K562 (cell line): ENCODE measurements around the gene FIGLA. TPM values are rescaled to one million over a fixed set of nuclear protein-coding genes. Genes with fewer than 3 reads are reported as not detected.

Experiments used
- ATAC-seq: fragments of 200-7000 bp; cut with Tn5 transposase; 3 replicates; pipeline ENCODE4 v1.9.1; 2020; ENCODE audit warnings: moderate library complexity
- BruUV-seq: library from RNA; stranded (reverse); fragments of 400-500 nt; replicated peaks from 2 replicates; lab custom pipeline; 2021; lab: Mats Ljungman, UMichigan
- CTCF ChIA-PET: fragments of 300-600 bp; formaldehyde crosslinking; extraction: SDS; loops from one replicate; lab custom pipeline; 2021; ENCODE audit warnings: low intra/inter-chr PET ratio; lab: Yijun Ruan, JAX
- POLR2A ChIA-PET: fragments of 300-600, 350-650 bp; sonication (Branson Sonifier 250); formaldehyde crosslinking; extraction: SDS; loops from one replicate; lab custom pipeline; 2021; ENCODE audit warnings: antibody characterized with exemption, inconsistent platforms; lab: Yijun Ruan, JAX
- DNase-seq, 4 experiments: peaks; one replicate each; pipeline versions ENCODE4 v3.0.0 to v3.0.0-alpha.2; 2011 to 2018; ENCODE audit warnings: low spot score in 3 of 4, mixed read lengths in 3 of 4; ENCODE audit errors: extremely low read depth in 1 of 4
- FAIRE-seq: peaks from 2 replicates; lab custom pipeline; 2011; peaks lifted over from hg19 to GRCh38; lab: Jason Lieb, UNC
- H2AFZ ChIP-seq: 2 replicates; pipeline ENCODE4 v1.6.0; 2011; ENCODE audit warnings: low read depth, low read length, control low read depth, inconsistent platforms
- H3K27ac ChIP-seq: fragments of 200-600 bp; 3 replicates; pipeline ENCODE4 v1.8.0; 2011; ENCODE audit warnings: low read depth, mild to moderate bottlenecking, control low read depth, inconsistent platforms, low read length, moderate library complexity, mixed read lengths; ENCODE audit errors: extremely low read depth
- H3K27me3 ChIP-seq, 2 experiments: fragments of 300-600 bp in 1 of 2; 2 replicates in 1 of 2; 3 replicates in 1 of 2; pipeline versions ENCODE4 v1.6.0 to v1.8.0; 2011; ENCODE audit warnings: inconsistent platforms in 2 of 2, low read length in 2 of 2, mild to moderate bottlenecking in 1 of 2, mixed read lengths in 1 of 2, moderate library complexity in 1 of 2; ENCODE audit not compliant: control insufficient read depth in 2 of 2, insufficient read depth in 2 of 2
- H3K36me3 ChIP-seq: fragments of 300-600 bp; 3 replicates; pipeline ENCODE4 v1.8.0; 2011; ENCODE audit warnings: mild to moderate bottlenecking, low read length, inconsistent platforms; ENCODE audit not compliant: control insufficient read depth, insufficient read depth
- H3K4me1 ChIP-seq, 2 experiments: fragments of 200-600 bp in 1 of 2; replicated peaks in 1 of 2; 2 replicates in 1 of 2; 3 replicates in 1 of 2; pipeline versions ENCODE4 v1.5.1 to v1.8.0; 2011; ENCODE audit warnings: inconsistent platforms in 2 of 2, low read length in 2 of 2, mild to moderate bottlenecking in 1 of 2, mixed read lengths in 1 of 2, moderate library complexity in 1 of 2; ENCODE audit not compliant: control insufficient read depth in 2 of 2, insufficient read depth in 2 of 2
- H3K4me2 ChIP-seq: 2 replicates; pipeline ENCODE4 v1.6.1; 2011; ENCODE audit warnings: low read length, control low read depth, inconsistent platforms, mixed read lengths; ENCODE audit not compliant: insufficient read depth
- H3K4me3 ChIP-seq: fragments of 200-600 bp; sonication (generic), shearing (Covaris generic); 2 replicates; pipeline ENCODE4 v1.5.1; 2016; ENCODE audit warnings: control low read depth, inconsistent platforms
- H3K79me2 ChIP-seq: fragments of 200-600 bp; 3 replicates; pipeline ENCODE4 v1.8.0; 2011; ENCODE audit warnings: low read length, inconsistent platforms; ENCODE audit not compliant: control insufficient read depth, insufficient read depth
- H3K9ac ChIP-seq, 2 experiments: 2 replicates each; pipeline versions ENCODE4 v1.6.0 to v1.6.1; 2011; ENCODE audit warnings: low read depth in 2 of 2, low read length in 2 of 2, control low read depth in 1 of 2, inconsistent platforms in 1 of 2, mild to moderate bottlenecking in 1 of 2, mixed read lengths in 1 of 2; ENCODE audit not compliant: insufficient read depth in 1 of 2
- H3K9me1 ChIP-seq: one replicate; pipeline ENCODE4 v1.6.0; 2011; ENCODE audit warnings: inconsistent platforms, mild to moderate bottlenecking, low read length, moderate library complexity; ENCODE audit not compliant: control insufficient read depth, insufficient read depth
- H3K9me3 ChIP-seq: replicated peaks from 2 replicates; pipeline ENCODE4 v1.5.1; 2011; ENCODE audit warnings: low read depth, low read length, inconsistent platforms; ENCODE audit not compliant: control insufficient read depth, insufficient read depth
- H4K20me1 ChIP-seq: replicated peaks from 2 replicates; pipeline ENCODE4 v1.6.1; 2011; ENCODE audit warnings: low read length, inconsistent platforms, mixed read lengths; ENCODE audit not compliant: control insufficient read depth, insufficient read depth
- CCAR2 ChIP-seq: fragments of 200-400 bp; formaldehyde crosslinking; IDR thresholded peaks from 2 replicates; pipeline ENCODE4 v1.6.1; 2017; ENCODE audit warnings: mild to moderate bottlenecking, low read depth, low read length
- CCNT2 ChIP-seq: IDR thresholded peaks from 2 replicates; pipeline ENCODE4 v1.6.1; 2011; ENCODE audit warnings: borderline replicate concordance, low read depth, mild to moderate bottlenecking, moderate library complexity, mixed read lengths, low read length; ENCODE audit not compliant: insufficient read length; ENCODE audit errors: extremely low read depth
- COPS2 ChIP-seq: fragments of 450-650 bp; conservative IDR thresholded peaks from 2 replicates; pipeline ENCODE4 v1.6.1; 2016; ENCODE audit warnings: mild to moderate bottlenecking, moderate library complexity
- GATA2 ChIP-seq: sonication (generic); formaldehyde crosslinking; IDR thresholded peaks from 2 replicates; pipeline ENCODE4 v1.4.0; 2020; ENCODE audit warnings: mild to moderate bottlenecking, missing genetic modification reagents
- GTF2B ChIP-seq: IDR thresholded peaks from 2 replicates; pipeline ENCODE4 v1.6.1; 2011; ENCODE audit not compliant: insufficient read length; ENCODE audit errors: extremely low read depth
- HMG20B ChIP-seq: fragments of 250-450 bp; sonication (Bioruptor Pico); IDR thresholded peaks from 2 replicates; pipeline ENCODE4 v1.5.0; 2021; ENCODE audit warnings: mild to moderate bottlenecking
- HMGXB4 ChIP-seq: sonication (generic); formaldehyde crosslinking; IDR thresholded peaks from 2 replicates; pipeline ENCODE4 v1.8.1; 2023; ENCODE audit warnings: mild to moderate bottlenecking, missing genetic modification reagents
- MEF2A ChIP-seq: IDR thresholded peaks from 2 replicates; pipeline ENCODE4 v1.6.1; 2011; ENCODE audit warnings: low read depth, mild to moderate bottlenecking, low read length, moderate library complexity; ENCODE audit not compliant: control insufficient read depth
- NR3C1 ChIP-seq: sonication (generic); formaldehyde crosslinking; IDR thresholded peaks from 2 replicates; pipeline ENCODE4 v1.8.1; 2022; ENCODE audit warnings: missing genetic modification reagents
- PHB2 ChIP-seq: fragments of 450-650 bp; IDR thresholded peaks from 2 replicates; pipeline ENCODE4 v1.6.1; 2017; ENCODE audit warnings: low read depth
- TAL1 ChIP-seq: fragments of 450-650 bp; IDR thresholded peaks from 2 replicates; pipeline ENCODE4 v1.6.1; 2016; ENCODE audit warnings: mild to moderate bottlenecking
- WHSC1 ChIP-seq: IDR thresholded peaks from one replicate; pipeline ENCODE4 v1.6.1; 2012; ENCODE audit warnings: low read length, control low read depth, inconsistent platforms
- XRCC5 ChIP-seq: fragments of 200-400 bp; formaldehyde crosslinking; IDR thresholded peaks from 2 replicates; pipeline ENCODE4 v1.6.1; 2017; ENCODE audit warnings: low read depth, mild to moderate bottlenecking, low read length
- ZNF253 ChIP-seq: fragments of 250-450 bp; sonication (Bioruptor Pico); conservative IDR thresholded peaks from 2 replicates; pipeline ENCODE4 v1.6.1; 2021; ENCODE audit warnings: mild to moderate bottlenecking
- ZNF436 ChIP-seq: fragments of 250-450, 450-650 bp; sonication (Bioruptor Pico); formaldehyde crosslinking; IDR thresholded peaks from 2 replicates; pipeline ENCODE4 v1.7.0; 2020; ENCODE audit warnings: mild to moderate bottlenecking
- ZNF699 ChIP-seq: fragments of 250-450 bp; sonication (Bioruptor Pico); IDR thresholded peaks from 2 replicates; pipeline ENCODE4 v1.8.0; 2021; ENCODE audit warnings: mild to moderate bottlenecking, moderate library complexity; ENCODE audit not compliant: insufficient replicate concordance
- WGBS: fragments of 100-300 bp; shearing (Covaris generic); methylation state at CpG from one replicate; pipeline ENCODE4 v1.1.6; 2016; ENCODE audit warnings: low coverage, mixed read lengths; ENCODE audit not compliant: insufficient coverage; ENCODE audit errors: missing lambda C conversion rate; 5-methylcytosine and 5-hydroxymethylcytosine counted together
- in situ Hi-C: fragments of 300-500 bp; cut with MboI; formaldehyde crosslinking; loops from 4 replicates; pipeline ENCODE4 v1.15.0; 2018; ENCODE audit warnings: inconsistent platforms, mixed read lengths
- intact Hi-C: fragments of 100-400 bp; cut with micrococcal nuclease; formaldehyde crosslinking; loops from 2 replicates; pipeline ENCODE4 v1.14.2; 2022
- polyA plus RNA-seq, 8 experiments: library from polyadenylated mRNA; depleted of rRNA in 4 of 8; stranded (reverse) in 5 of 8; unstranded in 3 of 8; fragments of >200 nt; fragmentation: Nextera tagmentation in 2 of 8; fragmentation: Illumina TruSeq in 1 of 8; extraction: Ambion mirVana in 2 of 8; extraction: Trizol in 1 of 8; gene quantifications; 2 replicates each; pipeline versions ENCODE4 v1.2.1 to v1.2.3, GENCODE V29; 2011 to 2014; ENCODE audit warnings: inconsistent platforms in 1 of 8, missing spikeins in 1 of 8
- total RNA-seq, 7 experiments: library from RNA; depleted of rRNA in 6 of 7; stranded (reverse); fragments of >200 nt in 6 of 7; fragmentation: Illumina TruSeq in 2 of 7; extraction: Trizol in 2 of 7; gene quantifications; 2 replicates each; pipeline versions ENCODE4 v1.2.1 to v1.2.3, GENCODE V29; 2011 to 2021; ENCODE audit warnings: low replicate concordance in 1 of 7

Gene FIGLA
- total and polyA plus RNA-seq, 9 of the 15 experiments (the other 6 are each of a cell fraction or from before 2014, with no cell fraction given): not detected

- H4K20me1 ChIP-seq: no peaks in the 10 kb centered on the region
- ChIA-PET POLR2A (interaction anchor here (0.7 to 1.1 kb wide), 3 partner anchors 11 to 111 kb away, joined by 3 to 4 read pairs (median 4); no protein-coding TSS in a partner anchor), CTCF (no interaction called here)
- 0% methylated on average over 3 of the region's 5 CpGs for WGBS
- intact Hi-C loops: no loop called here
- no peaks in the 10 kb centered on the region for H3K36me3 ChIP-seq
- DNase-seq (no peak), ATAC-seq (no peak), FAIRE-seq (no peak)
- no peak overlapping the region for H3K4me2 ChIP-seq
- no peak overlapping the region for H3K4me3 ChIP-seq
- H3K4me1 ChIP-seq: no peaks in the 10 kb centered on the region; a peak in 2 of 5 replicates
- BruUV-seq: no TSS peak
- H3K27me3 ChIP-seq: peaks cover 24 to 55% of the 10 kb centered on the region in 2 experiments
- TF ChIP-seq PHB2: no peak
- no peak for TF ChIP-seq WHSC1
- no peak for TF ChIP-seq ZNF436 (CRISPR knock-in tag)
- TF ChIP-seq ZNF699 (CRISPR knock-in tag): no peak
- TF ChIP-seq COPS2: no peak
- no peak for TF ChIP-seq GATA2
- no peak for TF ChIP-seq TAL1
- TF ChIP-seq, all 486 proteins: peak for 0
- Histone ChIP-seq H2AFZ (no peak overlapping the region), H3K9ac (no peak overlapping the region), H3K79me2 (no peaks in the 10 kb centered on the region), H3K27ac (no peak overlapping the region), H3K9me1 (no peaks in the 10 kb centered on the region), H3K9me3 (no peaks in the 10 kb centered on the region)
- in situ Hi-C loops: no loop called here
Measured at GRCh38 chr2:70830366-70830765, 39.9 kb upstream of the FIGLA start.

- in situ Hi-C loops (no loop called here), intact Hi-C loops (no loop called here)
- Histone ChIP-seq H2AFZ (no peak overlapping the region), H3K9ac (no peak overlapping the region), H3K27me3 (peaks cover 24 to 51% of the 10 kb centered on the region in 2 experiments), H3K4me3 (no peak overlapping the region), H3K36me3 (no peaks in the 10 kb centered on the region), H3K4me1 (no peaks in the 10 kb centered on the region; a peak in 1 of 5 replicates), H3K79me2 (no peaks in the 10 kb centered on the region), H4K20me1 (no peaks in the 10 kb centered on the region), H3K27ac (no peak overlapping the region), H3K9me1 (no peaks in the 10 kb centered on the region), H3K4me2 (no peak overlapping the region), H3K9me3 (no peaks in the 10 kb centered on the region)
- FAIRE-seq (no peak), DNase-seq (no peak), ATAC-seq (no peak)
- CTCF ChIA-PET: no interaction called here
- WGBS: 0% methylated on average over 1 of the region's 1 CpG
- no TSS peak for BruUV-seq
- POLR2A ChIA-PET: interaction anchor here (1.0 to 1.1 kb wide), 2 partner anchors 10 to 32 kb away, joined by 4 read pairs; no protein-coding TSS in a partner anchor
- TF ChIP-seq NR3C1 (CRISPR knock-in tag) (no peak), GTF2B (no peak), HMGXB4 (CRISPR knock-in tag) (no peak), MEF2A (no peak), HMG20B (CRISPR knock-in tag) (no peak), ZNF253 (CRISPR knock-in tag) (no peak), CCAR2 (no peak), CCNT2 (no peak), XRCC5 (no peak)
Measured at GRCh38 chr2:70829916-70830315, 39.5 kb upstream of the FIGLA start.
